HEK293 (cell line): Measurements from ENCODE around the gene HNRNPH2.

Experiments used
- GLI2 ChIP-seq: fragments of 450-650 bp; formaldehyde crosslinking; IDR thresholded peaks from 2 replicates; pipeline ENCODE4; 2017; ENCODE audit warnings: missing biosample characterization, missing genetic modification characterization, low read depth, borderline replicate concordance
- HOXA7 ChIP-seq: sonication (generic); formaldehyde crosslinking; IDR thresholded peaks from 2 replicates; pipeline ENCODE4 v1.8.1; 2022; ENCODE audit warnings: missing genetic modification reagents, borderline replicate concordance
- OSR2 ChIP-seq: fragments of 450-650 bp; formaldehyde crosslinking; IDR thresholded peaks from 2 replicates; pipeline ENCODE4 v1.5.1; 2016; ENCODE audit warnings: missing biosample characterization, missing genetic modification characterization
- TCF7L2 ChIP-seq: IDR thresholded peaks from 2 replicates; pipeline ENCODE4 v1.6.1; 2011; ENCODE audit warnings: low read depth, mild to moderate bottlenecking, inconsistent platforms, low read length, moderate library complexity, borderline replicate concordance
- TRIM28 ChIP-seq: IDR thresholded peaks from 2 replicates; pipeline ENCODE4 v1.6.1; 2011; ENCODE audit warnings: low read length, control low read depth, borderline replicate concordance
- YY1 ChIP-seq: fragments of 450-650 bp; formaldehyde crosslinking; IDR thresholded peaks from 2 replicates; pipeline ENCODE4 v1.5.1; 2018; ENCODE audit warnings: missing biosample characterization, missing genetic modification characterization
- YY2 ChIP-seq: fragments of 450-650 bp; formaldehyde crosslinking; IDR thresholded peaks from 2 replicates; pipeline ENCODE4 v1.5.1; 2016; ENCODE audit warnings: missing biosample characterization, missing genetic modification characterization
- ZBTB1 ChIP-seq: fragments of 450-650 bp; formaldehyde crosslinking; IDR thresholded peaks from 2 replicates; pipeline ENCODE4 v1.5.1; 2016; ENCODE audit warnings: missing biosample characterization, missing genetic modification characterization
- ZBTB10 ChIP-seq: fragments of 450-650 bp; formaldehyde crosslinking; IDR thresholded peaks from 2 replicates; pipeline ENCODE4 v1.5.1; 2016; ENCODE audit warnings: missing biosample characterization, missing genetic modification characterization
- ZBTB48 ChIP-seq: fragments of 450-650 bp; formaldehyde crosslinking; IDR thresholded peaks from 2 replicates; pipeline ENCODE4 v1.5.1; 2016; ENCODE audit warnings: missing biosample characterization, missing genetic modification characterization
- ZBTB7A ChIP-seq: fragments of 450-650 bp; formaldehyde crosslinking; IDR thresholded peaks from 2 replicates; pipeline ENCODE4 v1.5.1; 2016; ENCODE audit warnings: low read depth, missing biosample characterization, missing genetic modification characterization
- ZFP37 ChIP-seq: fragments of 450-650 bp; formaldehyde crosslinking; IDR thresholded peaks from 2 replicates; pipeline ENCODE4 v1.5.1; 2016; ENCODE audit warnings: missing biosample characterization, missing genetic modification characterization
- ZNF132 ChIP-seq: fragments of 450-650 bp; formaldehyde crosslinking; IDR thresholded peaks from 2 replicates; pipeline ENCODE4 v1.5.1; 2017; ENCODE audit warnings: missing biosample characterization, missing genetic modification characterization, borderline replicate concordance
- ZNF133 ChIP-seq: fragments of 450-650 bp; formaldehyde crosslinking; IDR thresholded peaks from 2 replicates; pipeline ENCODE4 v1.5.1; 2016; ENCODE audit warnings: missing biosample characterization, missing genetic modification characterization
- ZNF146 ChIP-seq: fragments of 450-650 bp; formaldehyde crosslinking; IDR thresholded peaks from 2 replicates; pipeline ENCODE4 v1.5.1; 2016; ENCODE audit warnings: missing biosample characterization, missing genetic modification characterization
- ZNF169 ChIP-seq: fragments of 450-650 bp; formaldehyde crosslinking; IDR thresholded peaks from 2 replicates; pipeline ENCODE4 v1.5.1; 2016; ENCODE audit warnings: missing biosample characterization, missing genetic modification characterization
- ZNF223 ChIP-seq: fragments of 450-650 bp; formaldehyde crosslinking; IDR thresholded peaks from 2 replicates; pipeline ENCODE4 v1.5.1; 2016; ENCODE audit warnings: missing biosample characterization, missing genetic modification characterization
- ZNF280C ChIP-seq: fragments of 450-650 bp; formaldehyde crosslinking; IDR thresholded peaks from 2 replicates; pipeline ENCODE4 v1.5.1; 2016; ENCODE audit warnings: missing biosample characterization, missing genetic modification characterization
- ZNF350 ChIP-seq: fragments of 450-650 bp; formaldehyde crosslinking; IDR thresholded peaks from 2 replicates; pipeline ENCODE4 v1.5.0; 2017; ENCODE audit warnings: missing biosample characterization, mild to moderate bottlenecking, missing genetic modification characterization
- ZNF354C ChIP-seq: fragments of 450-650 bp; formaldehyde crosslinking; IDR thresholded peaks from 2 replicates; pipeline ENCODE4 v1.5.1; 2016; ENCODE audit warnings: missing biosample characterization, missing genetic modification characterization, low read depth, borderline replicate concordance
- ZNF394 ChIP-seq: fragments of 450-650 bp; formaldehyde crosslinking; IDR thresholded peaks from 2 replicates; pipeline ENCODE4 v1.5.1; 2016; ENCODE audit warnings: missing biosample characterization, missing genetic modification characterization, mild to moderate bottlenecking, moderate library complexity, borderline replicate concordance
- ZNF423 ChIP-seq: fragments of 450-650 bp; formaldehyde crosslinking; IDR thresholded peaks from 2 replicates; pipeline ENCODE4 v1.5.1; 2016; ENCODE audit warnings: missing biosample characterization, missing genetic modification characterization
- ZNF548 ChIP-seq: fragments of 450-650 bp; formaldehyde crosslinking; IDR thresholded peaks from 2 replicates; pipeline ENCODE4 v1.5.1; 2016; ENCODE audit warnings: missing biosample characterization, missing genetic modification characterization
- ZNF621 ChIP-seq: fragments of 450-650 bp; formaldehyde crosslinking; IDR thresholded peaks from 2 replicates; pipeline ENCODE4 v1.5.1; 2017; ENCODE audit warnings: missing biosample characterization, missing genetic modification characterization
- ZNF707 ChIP-seq: fragments of 450-650 bp; formaldehyde crosslinking; IDR thresholded peaks from 2 replicates; pipeline ENCODE4 v1.5.1; 2016; ENCODE audit warnings: missing biosample characterization, missing genetic modification characterization
- ZNF76 ChIP-seq: fragments of 450-650 bp; formaldehyde crosslinking; IDR thresholded peaks from 2 replicates; pipeline ENCODE4; 2016; ENCODE audit warnings: low read depth, missing biosample characterization, missing genetic modification characterization, borderline replicate concordance
- ZNF777 ChIP-seq: fragments of 450-650 bp; formaldehyde crosslinking; IDR thresholded peaks from 2 replicates; pipeline ENCODE4 v1.5.1; 2017; ENCODE audit warnings: missing biosample characterization, missing genetic modification characterization, borderline replicate concordance
- TF ChIP-seq, protein P1 (sequence below): fragments of 450-650 bp; formaldehyde crosslinking; optimal IDR thresholded peaks from 2 replicates; pipeline ENCODE3; 2016; ENCODE audit warnings: missing biosample characterization, mild to moderate bottlenecking, missing genetic modification characterization
- TF ChIP-seq, protein P2 (sequence below): fragments of 450-650 bp; formaldehyde crosslinking; IDR thresholded peaks from 2 replicates; pipeline ENCODE4 v1.5.1; 2016; ENCODE audit warnings: missing biosample characterization, missing genetic modification characterization
- TF ChIP-seq, protein P3 (sequence below): fragments of 450-650 bp; formaldehyde crosslinking; IDR thresholded peaks from 2 replicates; pipeline ENCODE4; 2016; ENCODE audit warnings: missing biosample characterization, missing genetic modification characterization

Gene HNRNPH2

DNA sequence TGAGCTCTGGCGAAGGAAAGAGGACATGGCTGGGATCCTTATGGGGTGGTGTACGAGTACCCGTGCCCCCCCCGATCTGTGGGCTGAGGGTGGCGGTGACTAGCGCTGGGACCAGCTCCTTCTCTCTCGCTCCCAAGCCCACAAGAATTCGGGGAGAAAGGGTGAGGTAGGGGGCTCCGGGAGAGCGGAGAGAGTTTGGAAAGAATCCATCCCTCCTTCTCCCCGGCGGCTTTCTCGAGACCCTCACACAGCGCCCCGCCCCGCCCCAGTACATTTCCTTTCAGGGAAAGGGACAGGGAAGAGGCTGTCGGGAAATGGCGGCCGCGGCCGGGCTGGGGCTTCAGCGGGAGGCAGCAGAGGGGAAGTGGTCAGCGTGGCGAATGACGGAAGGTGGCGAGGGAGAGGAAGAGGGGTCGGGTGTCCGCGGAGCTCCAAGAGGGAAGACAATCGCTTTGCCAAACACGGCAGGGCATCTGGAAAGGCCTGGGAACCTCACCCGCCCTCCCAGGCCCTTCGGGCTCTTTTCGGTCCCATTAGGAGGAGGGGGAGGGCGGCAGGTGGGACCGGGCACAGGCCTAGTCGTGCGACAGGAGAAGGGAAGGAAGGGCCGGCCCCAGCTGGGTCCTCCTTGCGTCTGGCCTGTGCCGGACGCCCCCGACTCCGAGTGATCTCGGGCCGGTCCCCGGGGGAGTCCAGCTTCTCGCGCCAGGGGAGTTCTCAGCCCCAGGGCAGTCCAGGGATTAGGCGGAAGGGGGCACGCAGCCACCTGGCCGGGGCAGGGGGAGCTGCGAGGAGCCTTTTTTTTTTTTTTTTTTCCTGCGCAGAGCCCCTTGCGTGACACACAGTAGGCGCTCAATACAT lies 10.2 kb downstream of the HNRNPH2 start (continued):
- no peak for TF ChIP-seq ZNF548 (tag by site-specific recombination)
- no peak; the same call in 1 of the 2 replicates for TF ChIP-seq ZBTB10 (tag by site-specific recombination)
- peak; percentile 27; the same call in 1 of the 2 replicates for TF ChIP-seq ZNF423 (tag by site-specific recombination)
- TF ChIP-seq ZNF133 (tag by site-specific recombination): no peak
- TF ChIP-seq, protein P1, sequence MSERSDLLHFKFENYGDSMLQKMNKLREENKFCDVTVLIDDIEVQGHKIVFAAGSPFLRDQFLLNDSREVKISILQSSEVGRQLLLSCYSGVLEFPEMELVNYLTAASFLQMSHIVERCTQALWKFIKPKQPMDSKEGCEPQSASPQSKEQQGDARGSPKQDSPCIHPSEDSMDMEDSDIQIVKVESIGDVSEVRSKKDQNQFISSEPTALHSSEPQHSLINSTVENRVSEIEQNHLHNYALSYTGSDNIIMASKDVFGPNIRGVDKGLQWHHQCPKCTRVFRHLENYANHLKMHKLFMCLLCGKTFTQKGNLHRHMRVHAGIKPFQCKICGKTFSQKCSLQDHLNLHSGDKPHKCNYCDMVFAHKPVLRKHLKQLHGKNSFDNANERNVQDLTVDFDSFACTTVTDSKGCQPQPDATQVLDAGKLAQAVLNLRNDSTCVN (tag by site-specific recombination): peak; percentile 33
- peak; percentile 85 for TF ChIP-seq YY1 (tag by site-specific recombination)
- no peak for TF ChIP-seq ZNF777 (tag by site-specific recombination)
- no peak for TF ChIP-seq ZNF146 (tag by site-specific recombination)
- TF ChIP-seq ZNF354C (tag by site-specific recombination): no peak
- TF ChIP-seq, protein P2, sequence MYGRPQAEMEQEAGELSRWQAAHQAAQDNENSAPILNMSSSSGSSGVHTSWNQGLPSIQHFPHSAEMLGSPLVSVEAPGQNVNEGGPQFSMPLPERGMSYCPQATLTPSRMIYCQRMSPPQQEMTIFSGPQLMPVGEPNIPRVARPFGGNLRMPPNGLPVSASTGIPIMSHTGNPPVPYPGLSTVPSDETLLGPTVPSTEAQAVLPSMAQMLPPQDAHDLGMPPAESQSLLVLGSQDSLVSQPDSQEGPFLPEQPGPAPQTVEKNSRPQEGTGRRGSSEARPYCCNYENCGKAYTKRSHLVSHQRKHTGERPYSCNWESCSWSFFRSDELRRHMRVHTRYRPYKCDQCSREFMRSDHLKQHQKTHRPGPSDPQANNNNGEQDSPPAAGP (tag by site-specific recombination): no peak
- no peak for TF ChIP-seq ZNF280C (tag by site-specific recombination)
- no peak for TF ChIP-seq YY2
- TF ChIP-seq ZFP37 (tag by site-specific recombination): no peak
- no peak for TF ChIP-seq GLI2
- no peak for TF ChIP-seq ZNF132
- TF ChIP-seq, protein P3, sequence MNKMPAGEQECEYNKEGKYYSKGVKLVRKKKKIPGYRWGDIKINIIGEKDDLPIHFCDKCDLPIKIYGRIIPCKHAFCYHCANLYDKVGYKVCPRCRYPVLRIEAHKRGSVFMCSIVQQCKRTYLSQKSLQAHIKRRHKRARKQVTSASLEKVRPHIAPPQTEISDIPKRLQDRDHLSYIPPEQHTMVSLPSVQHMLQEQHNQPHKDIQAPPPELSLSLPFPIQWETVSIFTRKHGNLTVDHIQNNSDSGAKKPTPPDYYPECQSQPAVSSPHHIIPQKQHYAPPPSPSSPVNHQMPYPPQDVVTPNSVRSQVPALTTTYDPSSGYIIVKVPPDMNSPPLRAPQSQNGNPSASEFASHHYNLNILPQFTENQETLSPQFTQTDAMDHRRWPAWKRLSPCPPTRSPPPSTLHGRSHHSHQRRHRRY (tag by site-specific recombination): no peak
- no peak for TF ChIP-seq ZNF394
- TF ChIP-seq ZNF76 (tag by site-specific recombination): peak; percentile 93
- TF ChIP-seq ZBTB1 (tag by site-specific recombination): no peak
- no peak for TF ChIP-seq TRIM28
- no peak for TF ChIP-seq OSR2 (tag by site-specific recombination)
- TF ChIP-seq ZBTB48 (tag by site-specific recombination): peak; percentile 61; the same call in 1 of the 2 replicates
- TF ChIP-seq HOXA7 (CRISPR knock-in tag): no peak
- TF ChIP-seq ZNF621 (tag by site-specific recombination): no peak
- no peak for TF ChIP-seq ZNF169 (tag by site-specific recombination)
- TF ChIP-seq ZNF350: no peak
- TF ChIP-seq ZNF223 (tag by site-specific recombination): no peak
- no peak for TF ChIP-seq TCF7L2
- no peak for TF ChIP-seq ZBTB7A (tag by site-specific recombination)
- TF ChIP-seq ZNF707 (tag by site-specific recombination): no peak
